ENCODE data around the gene SLCO3A1.

The SLCO3A1 gene

DNA sequence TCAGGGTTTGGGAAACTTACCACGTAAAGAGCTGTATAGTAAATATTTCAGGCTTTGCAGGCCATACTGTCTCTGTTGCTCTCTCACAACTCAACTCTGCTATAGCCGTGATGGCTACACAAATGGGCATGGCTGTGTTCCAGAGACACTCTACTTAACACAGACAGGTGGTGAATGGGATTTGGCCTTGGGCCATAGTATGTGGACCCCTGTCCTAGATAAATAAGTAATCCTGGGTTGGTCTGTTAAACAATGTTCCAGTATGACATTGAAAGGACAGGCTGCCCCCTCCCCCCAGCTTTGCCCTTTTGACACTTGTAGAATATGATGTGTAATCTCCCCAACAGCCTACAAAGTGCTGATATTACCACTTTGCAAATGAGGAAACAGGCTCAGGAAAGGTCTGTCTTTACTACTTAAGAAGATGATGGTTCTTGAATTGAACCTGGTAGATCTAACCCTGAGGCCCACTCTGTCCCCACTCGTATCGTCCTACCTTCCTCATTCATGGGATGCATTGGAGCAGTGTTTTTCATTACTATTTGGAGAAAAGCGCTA lies 38.4 kb downstream of the SLCO3A1 start:
- H3K27ac ChIP-seq, result no peak overlapping the region
- DNase-seq, result no peak
- H3K27me3 ChIP-seq (ENCODE audit: insufficient read depth, low read depth, severe bottlenecking), result peaks cover 57% of the 10 kb centered on the region
- no peaks in the 10 kb centered on the region for H3K9me3 ChIP-seq (ENCODE audit: severe bottlenecking)
- TF ChIP-seq, protein P1, sequence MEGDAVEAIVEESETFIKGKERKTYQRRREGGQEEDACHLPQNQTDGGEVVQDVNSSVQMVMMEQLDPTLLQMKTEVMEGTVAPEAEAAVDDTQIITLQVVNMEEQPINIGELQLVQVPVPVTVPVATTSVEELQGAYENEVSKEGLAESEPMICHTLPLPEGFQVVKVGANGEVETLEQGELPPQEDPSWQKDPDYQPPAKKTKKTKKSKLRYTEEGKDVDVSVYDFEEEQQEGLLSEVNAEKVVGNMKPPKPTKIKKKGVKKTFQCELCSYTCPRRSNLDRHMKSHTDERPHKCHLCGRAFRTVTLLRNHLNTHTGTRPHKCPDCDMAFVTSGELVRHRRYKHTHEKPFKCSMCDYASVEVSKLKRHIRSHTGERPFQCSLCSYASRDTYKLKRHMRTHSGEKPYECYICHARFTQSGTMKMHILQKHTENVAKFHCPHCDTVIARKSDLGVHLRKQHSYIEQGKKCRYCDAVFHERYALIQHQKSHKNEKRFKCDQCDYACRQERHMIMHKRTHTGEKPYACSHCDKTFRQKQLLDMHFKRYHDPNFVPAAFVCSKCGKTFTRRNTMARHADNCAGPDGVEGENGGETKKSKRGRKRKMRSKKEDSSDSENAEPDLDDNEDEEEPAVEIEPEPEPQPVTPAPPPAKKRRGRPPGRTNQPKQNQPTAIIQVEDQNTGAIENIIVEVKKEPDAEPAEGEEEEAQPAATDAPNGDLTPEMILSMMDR (IDR thresholded peaks at IDR 0.05; ENCODE audit: low read depth, low read length), result no peak
- H3K4me3 ChIP-seq (ENCODE audit: low read depth, low read length), result no peak overlapping the region
- no peaks in the 10 kb centered on the region for H3K36me3 ChIP-seq

GRCh38 chr15:91892436-91892835 lies 38.9 kb downstream of the SLCO3A1 start:
- H3K27ac ChIP-seq, result no peak overlapping the region
- peaks cover 57% of the 10 kb centered on the region for H3K27me3 ChIP-seq (ENCODE audit: insufficient read depth, low read depth, severe bottlenecking)
- TF ChIP-seq, protein P1 (IDR thresholded peaks at IDR 0.05; ENCODE audit: low read depth, low read length), result no peak
- no peak overlapping the region for H3K4me3 ChIP-seq (ENCODE audit: low read depth, low read length)
- H3K36me3 ChIP-seq, result no peaks in the 10 kb centered on the region
- no peaks in the 10 kb centered on the region for H3K9me3 ChIP-seq (ENCODE audit: severe bottlenecking)
- no peak for DNase-seq

- DNase-seq, result no peak
- Histone ChIP-seq H3K36me3 (no peaks in the 10 kb centered on the region), H3K4me3 (ENCODE audit: low read depth, low read length) (no peak overlapping the region), H3K27ac (no peak overlapping the region), H3K9me3 (ENCODE audit: severe bottlenecking) (no peaks in the 10 kb centered on the region), H3K27me3 (ENCODE audit: insufficient read depth, low read depth, severe bottlenecking) (peaks cover 61% of the 10 kb centered on the region)
- TF ChIP-seq, protein P1 (IDR thresholded peaks at IDR 0.05; ENCODE audit: low read depth, low read length), result no peak
Measured at GRCh38 chr15:91894606-91895005, 41.1 kb downstream of the SLCO3A1 start.

- Histone ChIP-seq H3K27ac (no peak overlapping the region), H3K4me3 (ENCODE audit: low read depth, low read length) (no peak overlapping the region), H3K36me3 (no peaks in the 10 kb centered on the region), H3K27me3 (ENCODE audit: insufficient read depth, low read depth, severe bottlenecking) (peaks cover 58% of the 10 kb centered on the region), H3K9me3 (ENCODE audit: severe bottlenecking) (no peaks in the 10 kb centered on the region)
- DNase-seq, result no peak
- TF ChIP-seq, protein P1 (IDR thresholded peaks at IDR 0.05; ENCODE audit: low read depth, low read length), result no peak
Measured at GRCh38 chr15:91895051-91895450, 41.5 kb downstream of the SLCO3A1 start.

DNA sequence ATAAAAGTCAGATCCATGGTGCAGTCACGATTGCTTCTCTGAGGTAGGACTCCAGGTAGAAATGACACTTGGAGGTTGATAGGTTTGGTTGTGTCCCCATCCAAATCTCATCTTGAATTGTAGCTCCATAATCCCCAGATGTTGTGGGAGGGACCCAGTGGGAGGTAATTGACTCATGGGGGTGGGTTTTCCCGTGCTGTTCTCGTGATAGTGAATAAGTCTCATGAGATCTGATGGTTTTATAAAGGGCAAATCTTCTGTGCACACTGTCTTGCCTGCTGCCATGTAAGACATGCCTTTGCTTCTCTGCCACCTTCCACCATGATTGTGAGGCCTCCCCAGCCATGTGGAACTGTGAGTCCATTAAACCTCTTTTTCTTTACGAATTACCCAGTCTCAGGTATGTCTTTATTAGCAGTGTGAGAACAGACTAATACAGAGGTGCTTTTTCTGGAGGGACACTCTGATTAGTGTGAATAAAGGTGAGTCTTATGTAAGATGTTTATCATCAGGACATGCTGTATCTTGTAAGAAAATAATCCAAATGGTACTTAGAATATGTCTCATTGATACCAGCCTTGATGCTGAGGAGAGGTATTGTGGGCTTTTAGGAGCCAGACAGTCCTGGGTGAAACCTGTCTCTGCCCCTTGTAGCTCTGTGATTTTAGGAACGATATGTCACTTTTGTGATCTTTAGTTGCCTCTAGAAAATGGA lies 43.0 kb downstream of the SLCO3A1 start:
- peaks cover 59% of the 10 kb centered on the region for H3K27me3 ChIP-seq (ENCODE audit: insufficient read depth, low read depth, severe bottlenecking)
- TF ChIP-seq, protein P1 (IDR thresholded peaks at IDR 0.05; ENCODE audit: low read depth, low read length), result no peak
- no peaks in the 10 kb centered on the region for H3K36me3 ChIP-seq
- no peak overlapping the region for H3K27ac ChIP-seq
- H3K9me3 ChIP-seq (ENCODE audit: severe bottlenecking), result no peaks in the 10 kb centered on the region
- H3K4me3 ChIP-seq (ENCODE audit: low read depth, low read length), result no peak overlapping the region
- DNase-seq, result no peak

Data from WERI-Rb-1 (cell line).